OCI-LY1 (cell line): ENCODE measurements around the gene LAPTM5.

Experiments used
- EZH2 ChIP-seq: fragments of 200-600 bp; sonication (generic), shearing (Covaris generic); IDR thresholded peaks from 2 replicates; pipeline ENCODE4 v1.8.0; 2017; ENCODE audit warnings: borderline replicate concordance, mixed run types, mild to moderate bottlenecking, antibody characterized with exemption, low read length, moderate library complexity, mixed read lengths
- TF ChIP-seq, protein P1 (sequence below): fragments of 200-600 bp; sonication (generic), shearing (Covaris generic); IDR thresholded peaks from 2 replicates; pipeline ENCODE4 v1.5.1; 2017; ENCODE audit warnings: mild to moderate bottlenecking, antibody characterized with exemption, low read length, moderate library complexity, mixed read lengths

DNA sequence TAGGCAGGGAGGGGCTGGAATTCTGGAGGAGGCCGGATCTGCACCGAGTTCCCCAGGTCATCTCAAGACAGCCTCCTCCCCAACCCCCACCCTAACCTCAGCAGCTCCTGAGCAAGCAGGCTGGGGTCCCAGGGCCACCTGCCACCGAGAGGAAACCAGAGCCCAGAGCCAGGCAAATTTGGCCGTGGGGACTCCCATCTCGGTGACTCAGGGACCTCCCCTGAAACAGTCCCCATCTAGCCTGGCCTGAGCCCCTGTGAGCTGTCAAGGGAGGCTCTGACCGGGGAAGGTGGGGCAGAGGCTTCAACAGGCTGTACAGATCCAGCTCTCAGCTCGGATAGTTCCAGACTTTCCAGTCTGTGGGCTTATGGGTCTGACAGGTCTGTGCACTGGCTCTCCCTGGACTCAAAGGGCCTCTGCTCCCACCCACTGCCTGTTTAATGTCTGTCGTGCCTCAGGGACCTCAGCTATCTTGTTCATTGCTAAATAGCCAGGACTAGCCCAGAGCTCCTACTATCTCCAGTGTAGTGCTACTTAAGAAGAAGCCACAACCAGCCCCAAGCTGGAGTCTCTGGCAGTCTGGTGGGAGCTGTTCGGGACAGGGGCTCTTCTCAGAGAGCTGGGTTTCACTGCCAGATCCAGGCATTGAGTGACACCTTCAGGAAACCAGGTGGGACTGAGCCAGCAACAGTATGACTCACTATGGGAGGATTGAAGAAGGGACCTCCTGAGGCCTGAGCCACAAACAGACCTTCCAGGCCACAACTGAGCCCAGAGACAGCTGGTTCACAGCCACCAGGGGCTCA, 59.8 kb downstream of the LAPTM5 start:
- TF ChIP-seq EZH2: no peak
- TF ChIP-seq, protein P1, sequence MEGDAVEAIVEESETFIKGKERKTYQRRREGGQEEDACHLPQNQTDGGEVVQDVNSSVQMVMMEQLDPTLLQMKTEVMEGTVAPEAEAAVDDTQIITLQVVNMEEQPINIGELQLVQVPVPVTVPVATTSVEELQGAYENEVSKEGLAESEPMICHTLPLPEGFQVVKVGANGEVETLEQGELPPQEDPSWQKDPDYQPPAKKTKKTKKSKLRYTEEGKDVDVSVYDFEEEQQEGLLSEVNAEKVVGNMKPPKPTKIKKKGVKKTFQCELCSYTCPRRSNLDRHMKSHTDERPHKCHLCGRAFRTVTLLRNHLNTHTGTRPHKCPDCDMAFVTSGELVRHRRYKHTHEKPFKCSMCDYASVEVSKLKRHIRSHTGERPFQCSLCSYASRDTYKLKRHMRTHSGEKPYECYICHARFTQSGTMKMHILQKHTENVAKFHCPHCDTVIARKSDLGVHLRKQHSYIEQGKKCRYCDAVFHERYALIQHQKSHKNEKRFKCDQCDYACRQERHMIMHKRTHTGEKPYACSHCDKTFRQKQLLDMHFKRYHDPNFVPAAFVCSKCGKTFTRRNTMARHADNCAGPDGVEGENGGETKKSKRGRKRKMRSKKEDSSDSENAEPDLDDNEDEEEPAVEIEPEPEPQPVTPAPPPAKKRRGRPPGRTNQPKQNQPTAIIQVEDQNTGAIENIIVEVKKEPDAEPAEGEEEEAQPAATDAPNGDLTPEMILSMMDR: no peak
